ENCODE data around the gene PARD3. TPM values are rescaled to one million over a fixed set of nuclear protein-coding genes. Genes with fewer than 3 reads are reported as not detected.

Gene PARD3
- total RNA-seq, 1 experiment from 2014 or later, result 46.3 TPM

DNA sequence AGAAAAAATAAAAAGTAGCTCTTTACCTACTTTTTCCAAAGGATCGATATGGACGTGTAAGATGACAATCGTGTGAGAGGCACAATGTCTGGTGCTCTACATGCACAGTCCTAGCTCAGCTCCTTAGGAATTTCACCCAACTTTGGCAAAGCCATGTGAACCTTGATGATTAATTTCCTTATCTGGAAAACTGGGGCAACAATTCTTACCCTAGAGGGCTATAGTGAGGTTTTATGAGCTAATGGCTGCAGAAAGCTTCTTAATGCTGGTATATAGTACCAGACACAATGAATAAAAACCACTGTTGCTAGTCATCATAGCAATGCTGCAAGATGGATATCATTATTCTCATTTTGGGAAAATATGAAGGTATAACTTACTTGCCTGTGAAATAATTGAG, 202.7 kb downstream of the PARD3 start:
- RAD21 ChIA-PET (ENCODE audit: low non-redundant PET in 1 of 2, low total read pairs in 2 of 2, uncharacterized antibody in 2 of 2, unreplicated experiment in 2 of 2), result no interaction called here
- H3K4me2 ChIP-seq (ENCODE audit: low read length), result no peak overlapping the region
- intact Hi-C loops (cut with micrococcal nuclease), result no loop called here
- no peaks in the 10 kb centered on the region for H3K9me3 ChIP-seq (ENCODE audit: control insufficient read depth in 1 of 2, insufficient read depth in 1 of 2, low read depth in 1 of 2, low read length in 2 of 2)
- ATAC-seq (no peak), DNase-seq (ENCODE audit: low read depth, low spot score) (no peak)
- H3K36me3 ChIP-seq (ENCODE audit: control insufficient read depth in 1 of 2, insufficient read depth in 2 of 2, low read length in 2 of 2), result no peaks in the 10 kb centered on the region
- H3K4me1 ChIP-seq (ENCODE audit: control insufficient read depth in 1 of 2, insufficient read depth in 2 of 2, low read length in 2 of 2), result no peaks in the 10 kb centered on the region
- POLR2A ChIA-PET, result no interaction called here
- TF ChIP-seq ZNF274 (IDR thresholded peaks at IDR 0.05; ENCODE audit: low read depth, low read length) (no peak), POLR2AphosphoS5 (IDR thresholded peaks at IDR 0.05; ENCODE audit: low read depth, low read length) (no peak), YY1 (IDR thresholded peaks at IDR 0.05; ENCODE audit: extremely low read depth, insufficient replicate concordance, low read depth, low read length) (no peak), ZFX (IDR thresholded peaks at IDR 0.05) (no peak), EGR1 (IDR thresholded peaks at IDR 0.05; ENCODE audit: low read depth) (no peak), TCF7L2 (IDR thresholded peaks at IDR 0.05; ENCODE audit: borderline replicate concordance, extremely low read depth, insufficient read depth, insufficient read length) (no peak), RAD21 (IDR thresholded peaks at IDR 0.05; ENCODE audit: low read depth) (no peak), EZH2phosphoT487 (IDR thresholded peaks at IDR 0.05; ENCODE audit: borderline replicate concordance) (no peak), SRF (IDR thresholded peaks at IDR 0.05; ENCODE audit: low read depth) (no peak), EZH2 (IDR thresholded peaks at IDR 0.05) (no peak), SIN3A (IDR thresholded peaks at IDR 0.05; ENCODE audit: low read depth) (no peak)
- TF ChIP-seq, protein P1, sequence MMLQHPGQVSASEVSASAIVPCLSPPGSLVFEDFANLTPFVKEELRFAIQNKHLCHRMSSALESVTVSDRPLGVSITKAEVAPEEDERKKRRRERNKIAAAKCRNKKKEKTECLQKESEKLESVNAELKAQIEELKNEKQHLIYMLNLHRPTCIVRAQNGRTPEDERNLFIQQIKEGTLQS (IDR thresholded peaks at IDR 0.05), result no peak
- TF ChIP-seq, protein P2, sequence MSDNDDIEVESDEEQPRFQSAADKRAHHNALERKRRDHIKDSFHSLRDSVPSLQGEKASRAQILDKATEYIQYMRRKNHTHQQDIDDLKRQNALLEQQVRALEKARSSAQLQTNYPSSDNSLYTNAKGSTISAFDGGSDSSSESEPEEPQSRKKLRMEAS (IDR thresholded peaks at IDR 0.05), result no peak
- TF ChIP-seq, protein P3, sequence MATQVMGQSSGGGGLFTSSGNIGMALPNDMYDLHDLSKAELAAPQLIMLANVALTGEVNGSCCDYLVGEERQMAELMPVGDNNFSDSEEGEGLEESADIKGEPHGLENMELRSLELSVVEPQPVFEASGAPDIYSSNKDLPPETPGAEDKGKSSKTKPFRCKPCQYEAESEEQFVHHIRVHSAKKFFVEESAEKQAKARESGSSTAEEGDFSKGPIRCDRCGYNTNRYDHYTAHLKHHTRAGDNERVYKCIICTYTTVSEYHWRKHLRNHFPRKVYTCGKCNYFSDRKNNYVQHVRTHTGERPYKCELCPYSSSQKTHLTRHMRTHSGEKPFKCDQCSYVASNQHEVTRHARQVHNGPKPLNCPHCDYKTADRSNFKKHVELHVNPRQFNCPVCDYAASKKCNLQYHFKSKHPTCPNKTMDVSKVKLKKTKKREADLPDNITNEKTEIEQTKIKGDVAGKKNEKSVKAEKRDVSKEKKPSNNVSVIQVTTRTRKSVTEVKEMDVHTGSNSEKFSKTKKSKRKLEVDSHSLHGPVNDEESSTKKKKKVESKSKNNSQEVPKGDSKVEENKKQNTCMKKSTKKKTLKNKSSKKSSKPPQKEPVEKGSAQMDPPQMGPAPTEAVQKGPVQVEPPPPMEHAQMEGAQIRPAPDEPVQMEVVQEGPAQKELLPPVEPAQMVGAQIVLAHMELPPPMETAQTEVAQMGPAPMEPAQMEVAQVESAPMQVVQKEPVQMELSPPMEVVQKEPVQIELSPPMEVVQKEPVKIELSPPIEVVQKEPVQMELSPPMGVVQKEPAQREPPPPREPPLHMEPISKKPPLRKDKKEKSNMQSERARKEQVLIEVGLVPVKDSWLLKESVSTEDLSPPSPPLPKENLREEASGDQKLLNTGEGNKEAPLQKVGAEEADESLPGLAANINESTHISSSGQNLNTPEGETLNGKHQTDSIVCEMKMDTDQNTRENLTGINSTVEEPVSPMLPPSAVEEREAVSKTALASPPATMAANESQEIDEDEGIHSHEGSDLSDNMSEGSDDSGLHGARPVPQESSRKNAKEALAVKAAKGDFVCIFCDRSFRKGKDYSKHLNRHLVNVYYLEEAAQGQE (IDR thresholded peaks at IDR 0.05; ENCODE audit: low read depth), result no peak
- no peak overlapping the region for H3K9ac ChIP-seq (ENCODE audit: low read length)
- H3K9me2 ChIP-seq (ENCODE audit: insufficient read depth), result no peaks in the 10 kb centered on the region
- H3K27me3 ChIP-seq (ENCODE audit: insufficient read depth, low read length), result no peaks in the 10 kb centered on the region
- H3K79me2 ChIP-seq (ENCODE audit: insufficient read depth, low read length), result peaks cover 21% of the 10 kb centered on the region
- no peak overlapping the region for H3K4me3 ChIP-seq (replicated peaks in 1 of 2; ENCODE audit: low read depth in 1 of 2, low read length in 2 of 2)
- no peak overlapping the region for H2AFZ ChIP-seq (ENCODE audit: low read depth, low read length, poor library complexity, severe bottlenecking)
- BruUV-seq (replicated peaks), result no TSS peak
- CTCF ChIA-PET, result interaction anchor here (0.9 to 1.2 kb wide), 2 partner anchors 26 to 42 kb away, joined by 3 to 7 read pairs; no protein-coding TSS in a partner anchor
- no peaks in the 10 kb centered on the region for H4K20me1 ChIP-seq (ENCODE audit: insufficient read depth)
- H3K27ac ChIP-seq (ENCODE audit: low read depth, low read length), result no peak overlapping the region

Measured in HCT116 (cell line).